ENCODE data around the gene EFNA1.

Gene EFNA1

DNA sequence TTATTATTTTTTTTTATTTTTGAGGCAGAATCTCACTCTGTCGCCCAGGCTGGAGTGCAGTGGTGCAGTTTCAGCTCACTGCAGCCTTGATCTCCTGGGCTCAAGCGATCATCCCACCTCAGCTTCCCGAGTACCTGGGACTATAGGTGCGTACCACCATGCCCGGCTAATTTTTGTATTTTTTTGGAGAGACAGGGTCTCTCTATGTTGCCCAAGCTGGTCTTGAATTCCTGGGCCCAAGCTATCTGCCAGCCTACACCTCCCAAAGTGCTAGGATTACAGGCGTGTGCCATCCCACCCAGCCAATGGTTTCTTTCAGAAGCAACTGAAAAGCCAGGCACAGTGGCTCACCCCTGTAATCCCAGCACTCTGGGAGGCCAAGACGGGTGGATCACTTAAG lies 43.1 kb downstream of the EFNA1 start:
- TF ChIP-seq, protein P1, sequence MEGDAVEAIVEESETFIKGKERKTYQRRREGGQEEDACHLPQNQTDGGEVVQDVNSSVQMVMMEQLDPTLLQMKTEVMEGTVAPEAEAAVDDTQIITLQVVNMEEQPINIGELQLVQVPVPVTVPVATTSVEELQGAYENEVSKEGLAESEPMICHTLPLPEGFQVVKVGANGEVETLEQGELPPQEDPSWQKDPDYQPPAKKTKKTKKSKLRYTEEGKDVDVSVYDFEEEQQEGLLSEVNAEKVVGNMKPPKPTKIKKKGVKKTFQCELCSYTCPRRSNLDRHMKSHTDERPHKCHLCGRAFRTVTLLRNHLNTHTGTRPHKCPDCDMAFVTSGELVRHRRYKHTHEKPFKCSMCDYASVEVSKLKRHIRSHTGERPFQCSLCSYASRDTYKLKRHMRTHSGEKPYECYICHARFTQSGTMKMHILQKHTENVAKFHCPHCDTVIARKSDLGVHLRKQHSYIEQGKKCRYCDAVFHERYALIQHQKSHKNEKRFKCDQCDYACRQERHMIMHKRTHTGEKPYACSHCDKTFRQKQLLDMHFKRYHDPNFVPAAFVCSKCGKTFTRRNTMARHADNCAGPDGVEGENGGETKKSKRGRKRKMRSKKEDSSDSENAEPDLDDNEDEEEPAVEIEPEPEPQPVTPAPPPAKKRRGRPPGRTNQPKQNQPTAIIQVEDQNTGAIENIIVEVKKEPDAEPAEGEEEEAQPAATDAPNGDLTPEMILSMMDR (IDR thresholded peaks at IDR 0.05): no peak

DNA sequence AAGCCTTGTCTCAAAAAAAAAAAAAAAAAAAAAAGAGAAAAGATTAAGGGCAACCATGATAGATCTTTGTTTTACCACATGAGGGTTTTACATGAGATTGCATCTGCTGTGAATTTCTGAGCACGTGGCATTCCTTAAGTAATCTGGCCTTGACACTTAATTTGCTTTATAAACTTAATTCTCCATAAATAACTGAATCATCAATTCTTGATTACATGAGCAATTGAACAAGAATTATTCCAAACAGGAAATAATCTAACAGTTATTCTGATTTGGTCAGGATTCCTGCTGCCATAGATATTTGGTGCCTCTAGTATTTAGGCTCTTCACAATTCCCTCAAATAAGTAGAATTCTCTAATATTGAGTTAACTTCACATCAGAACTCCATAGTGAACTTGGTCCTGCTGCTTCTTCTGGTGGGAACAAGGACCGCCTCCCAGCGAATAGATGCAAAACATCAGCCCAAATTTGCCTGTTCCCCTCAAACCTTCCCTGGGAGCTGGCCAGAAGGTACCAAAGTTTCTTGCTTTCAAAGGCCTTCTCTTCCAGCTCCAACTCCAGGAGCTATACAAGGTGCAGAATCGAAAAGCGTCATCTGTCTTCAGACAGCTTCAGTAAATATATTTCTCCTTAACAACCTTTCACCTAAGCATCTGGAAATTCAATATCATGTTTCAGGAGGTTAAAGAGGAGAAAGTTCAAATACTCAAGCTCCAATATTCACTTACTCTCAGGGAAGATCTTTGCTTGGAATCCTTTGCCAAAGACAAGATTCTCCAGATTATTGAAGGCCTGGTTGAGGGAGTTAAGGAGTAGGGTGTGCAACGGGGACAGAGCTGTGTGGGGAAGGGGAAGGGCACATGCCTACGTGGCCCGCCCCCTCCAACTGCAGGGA lies 44.4 kb downstream of the EFNA1 start:
- TF ChIP-seq, protein P1 (IDR thresholded peaks at IDR 0.05): no peak

GRCh38 chr1:155172732-155173477 lies 45.2 kb downstream of the EFNA1 start, which contains the start of gene KRTCAP2:
KRTCAP2 (minus strand) TSS chr1:155173304; CDS start chr1:155173224, 80 bp downstream.
- TF ChIP-seq, protein P1 (IDR thresholded peaks at IDR 0.05): peak; percentile 99

DNA sequence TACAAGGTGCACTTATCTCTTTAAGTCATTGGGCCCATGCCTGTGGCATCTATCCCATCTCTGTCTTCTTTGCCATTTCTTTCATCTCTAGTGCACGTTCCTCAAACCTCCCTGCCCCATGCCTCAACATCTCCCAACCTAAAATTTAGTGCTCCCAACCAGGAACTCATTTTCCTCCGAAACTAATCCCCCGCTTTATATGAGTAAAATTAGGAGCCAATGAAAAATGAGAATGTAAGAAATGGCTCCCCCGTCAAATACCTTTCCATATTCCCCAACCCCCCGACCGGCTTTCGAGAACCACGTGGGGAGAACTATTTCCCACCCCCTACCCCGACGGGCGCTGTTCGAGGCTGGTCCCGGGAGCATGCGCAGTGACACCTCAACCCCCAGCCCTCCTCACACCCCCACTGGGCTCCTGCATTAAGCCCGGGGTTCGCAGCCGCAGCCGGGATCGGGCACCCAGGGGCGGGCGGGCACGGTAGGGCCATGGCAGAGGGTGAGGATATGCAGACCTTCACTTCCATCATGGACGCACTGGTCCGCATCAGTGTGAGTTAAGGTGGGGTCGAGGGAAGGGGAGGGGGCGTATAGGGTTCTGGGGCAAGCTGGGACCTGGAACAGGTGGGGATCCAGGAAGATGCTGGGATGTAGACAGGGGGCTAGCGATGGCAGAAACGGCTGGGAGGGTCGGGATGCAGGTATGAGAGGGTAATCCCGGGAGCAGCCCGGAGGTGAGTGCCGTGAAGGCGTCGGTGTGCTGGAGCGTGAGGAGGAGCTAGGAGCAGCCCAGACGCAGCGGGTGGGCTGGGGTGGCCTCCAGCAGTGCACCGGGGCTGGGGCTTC lies 46.0 kb downstream of the EFNA1 start, which contains the start of gene TRIM46:
Gene TRIM46, plus strand, starts transcription at position 372 of the 846 bp plus-strand sequence. Its CDS starts 118 bp downstream, at position 490.
- TF ChIP-seq, protein P1 (IDR thresholded peaks at IDR 0.05): 0 out of 2 replicates have a peak, but pooled peaks have one; percentile 31

DNA sequence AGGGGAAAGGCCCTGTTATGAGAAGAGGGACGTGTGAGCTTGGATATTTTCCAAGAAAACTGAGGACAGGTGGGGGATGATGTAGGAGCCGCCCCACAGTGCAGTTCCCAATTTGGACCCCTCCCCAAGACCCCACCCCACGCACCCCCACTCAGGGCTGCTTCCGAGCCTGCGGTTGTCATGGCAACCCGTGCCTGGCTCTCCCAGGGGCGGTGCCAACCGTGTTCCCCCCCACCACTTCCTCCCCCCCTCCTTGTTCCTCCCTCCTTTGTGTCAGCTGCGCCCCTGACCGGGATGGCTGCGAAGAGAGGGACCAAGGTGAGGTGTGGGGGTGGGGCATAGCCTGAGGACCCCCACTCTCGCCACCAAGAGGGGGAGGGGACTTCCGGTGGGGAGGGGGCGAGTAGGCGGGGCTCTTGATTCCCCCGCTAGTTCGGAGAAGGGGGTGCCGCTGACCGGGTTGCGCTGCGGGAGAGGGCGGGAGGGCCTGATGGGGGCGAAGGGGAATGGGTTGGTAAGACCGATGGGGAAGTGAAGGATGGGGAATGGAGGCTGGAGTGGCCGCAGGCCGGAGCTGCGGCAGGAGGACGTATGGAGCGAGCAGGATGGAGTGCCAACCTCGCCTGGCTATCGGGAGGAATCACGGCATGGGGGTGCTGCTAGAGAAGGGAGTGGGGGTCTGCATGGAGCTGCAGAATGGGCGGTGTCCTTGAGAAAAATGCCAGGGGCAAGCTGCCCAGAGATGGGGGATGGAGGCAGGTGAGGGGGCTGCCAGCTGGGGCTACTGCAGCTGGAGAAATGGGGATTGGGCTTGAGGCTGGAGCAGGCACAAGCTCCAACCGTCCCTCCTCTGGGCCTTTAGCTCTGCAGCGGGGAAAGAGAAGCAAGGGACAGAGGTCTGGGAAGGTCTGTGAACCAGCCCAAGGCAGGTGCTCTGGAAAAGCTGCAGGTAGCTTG lies 46.9 kb downstream of the EFNA1 start:
- TF ChIP-seq, protein P1 (IDR thresholded peaks at IDR 0.05): no peak

DNA sequence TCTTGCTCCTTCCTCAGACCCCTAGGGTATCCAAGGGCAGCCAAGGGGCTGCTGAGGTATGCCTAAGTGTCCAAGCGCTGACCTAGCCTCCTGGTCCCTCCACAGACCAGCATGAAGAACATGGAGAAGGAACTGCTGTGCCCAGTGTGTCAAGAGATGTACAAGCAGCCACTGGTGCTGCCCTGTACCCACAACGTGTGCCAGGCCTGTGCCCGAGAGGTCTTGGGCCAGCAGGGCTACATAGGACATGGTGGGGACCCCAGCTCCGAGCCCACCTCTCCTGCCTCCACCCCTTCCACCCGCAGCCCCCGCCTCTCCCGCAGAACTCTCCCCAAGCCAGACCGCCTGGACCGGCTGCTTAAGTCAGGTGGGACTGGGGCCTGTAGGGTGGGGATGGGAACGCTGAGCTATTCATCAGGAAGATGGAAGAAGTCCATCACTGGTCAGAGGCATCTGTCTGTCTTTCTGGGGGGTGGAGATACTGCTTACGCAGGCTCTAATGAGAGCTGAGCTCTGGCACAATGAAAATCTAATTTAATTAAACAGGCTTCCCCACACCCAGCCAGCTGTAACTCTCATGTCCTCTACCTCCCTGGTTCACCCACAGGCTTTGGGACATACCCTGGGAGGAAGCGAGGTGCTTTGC lies 47.7 kb downstream of the EFNA1 start:
- TF ChIP-seq, protein P1 (IDR thresholded peaks at IDR 0.05): no peak

Measured in LNCAP (cell line).